Activated CD4-positive, alpha-beta T cell treated with anti-CD3 and anti-CD28 coated beads, Interleukin-10, Interleukin-2, amounts not matched to agents 100 ng/mL and 50 ng/mL, durations not matched to agents 16 hours and 8 hours (primary cell): ENCODE results near the gene SFXN3.

Source experiments
- DNase-seq: peaks from one replicate; pipeline ENCODE4 v3.0.0-alpha.2; 2020

SFXN3 gene

DNA sequence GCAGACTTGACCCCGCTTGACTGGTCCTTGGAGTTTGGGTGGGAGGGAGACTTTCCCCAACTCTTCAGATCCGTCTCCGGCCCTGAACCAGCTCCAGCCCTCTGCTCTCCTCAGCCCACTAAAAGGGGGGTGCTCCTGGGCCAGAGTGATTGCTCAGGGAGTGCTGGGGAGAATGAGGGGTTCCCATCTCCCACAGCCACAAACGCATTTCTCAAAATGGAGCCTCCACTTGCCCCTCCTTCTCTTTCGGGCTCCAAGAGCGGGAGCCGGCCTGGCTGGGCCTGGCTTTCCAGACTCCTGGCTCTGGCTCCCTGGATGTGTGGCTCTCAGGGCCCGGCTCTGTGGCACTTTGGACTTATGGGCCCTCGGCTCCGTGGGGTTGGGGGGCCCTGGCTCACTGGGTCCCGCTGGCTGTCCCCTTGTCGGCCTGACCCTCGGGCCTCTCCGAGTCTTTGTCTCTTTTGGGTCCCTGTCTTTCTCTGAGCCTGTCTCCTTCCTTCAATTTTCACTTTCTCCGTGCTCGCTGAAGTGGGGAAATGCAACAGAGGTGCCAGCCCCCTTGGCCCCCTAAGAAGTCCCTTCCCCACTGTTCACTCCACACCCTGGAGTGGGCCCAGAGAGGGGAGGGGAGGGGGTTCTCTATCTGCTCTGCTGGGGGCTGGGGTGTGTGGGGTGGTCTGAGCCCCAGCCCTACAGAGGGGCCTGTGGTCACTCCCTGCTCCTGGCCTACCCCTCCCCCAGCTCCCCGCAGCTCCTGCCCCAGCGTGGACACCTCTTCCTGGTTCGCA is 30.7 kb upstream of the SFXN3 start:
- no peak for DNase-seq

DNA sequence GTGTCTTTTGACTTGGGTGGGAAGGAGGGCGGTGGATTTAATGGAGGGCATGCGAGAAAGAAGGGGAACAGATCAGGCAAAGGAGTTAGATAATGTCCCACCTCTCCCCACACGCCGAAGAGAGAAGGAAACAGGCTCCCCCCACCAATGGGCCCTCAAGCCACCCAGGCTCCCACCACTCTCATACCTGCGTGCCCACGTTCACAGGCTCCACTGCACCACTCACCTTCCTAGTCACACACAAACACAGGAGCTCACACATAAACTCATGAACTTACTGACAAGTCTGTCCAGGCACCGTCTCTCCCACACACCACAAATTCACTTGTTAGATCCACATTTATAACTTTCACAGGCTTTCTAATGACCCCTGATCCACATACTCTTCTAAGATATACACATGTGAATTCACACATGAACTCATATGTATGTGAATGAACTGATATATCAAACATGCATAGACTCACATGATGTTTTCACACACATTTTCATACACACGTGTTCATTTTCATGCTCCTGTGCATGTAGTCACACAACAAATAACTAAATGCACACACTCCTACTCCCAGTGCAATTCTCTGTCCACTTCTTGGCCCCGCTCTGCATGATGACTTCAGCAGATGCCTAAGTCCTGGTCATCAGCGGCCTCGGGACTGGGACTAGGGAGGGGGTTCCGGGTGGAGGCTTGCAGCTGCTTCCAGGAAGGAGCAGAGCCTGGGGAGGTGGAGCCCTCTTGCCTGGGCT is 29.9 kb upstream of the SFXN3 start:
- no peak for DNase-seq

DNA sequence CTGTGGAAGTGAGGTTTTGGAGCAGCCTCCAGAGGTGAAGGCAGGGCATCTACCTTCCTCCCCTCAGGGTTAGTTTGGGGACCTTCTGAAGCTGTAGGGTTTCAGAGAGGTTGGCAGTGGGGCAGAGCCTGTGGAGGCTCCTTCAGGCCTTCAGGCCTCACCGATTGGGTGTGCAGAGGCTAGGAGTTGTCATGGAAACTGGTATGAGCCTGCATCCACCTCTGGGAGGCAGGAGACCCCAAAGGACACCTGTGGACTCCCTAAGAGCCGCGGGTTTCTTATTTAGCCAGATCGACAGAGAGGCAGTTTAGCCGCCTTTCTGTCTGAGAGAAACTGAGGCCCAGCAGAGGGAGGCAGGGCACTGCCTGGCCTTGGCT is 29.4 kb upstream of the SFXN3 start:
- no peak for DNase-seq

DNA sequence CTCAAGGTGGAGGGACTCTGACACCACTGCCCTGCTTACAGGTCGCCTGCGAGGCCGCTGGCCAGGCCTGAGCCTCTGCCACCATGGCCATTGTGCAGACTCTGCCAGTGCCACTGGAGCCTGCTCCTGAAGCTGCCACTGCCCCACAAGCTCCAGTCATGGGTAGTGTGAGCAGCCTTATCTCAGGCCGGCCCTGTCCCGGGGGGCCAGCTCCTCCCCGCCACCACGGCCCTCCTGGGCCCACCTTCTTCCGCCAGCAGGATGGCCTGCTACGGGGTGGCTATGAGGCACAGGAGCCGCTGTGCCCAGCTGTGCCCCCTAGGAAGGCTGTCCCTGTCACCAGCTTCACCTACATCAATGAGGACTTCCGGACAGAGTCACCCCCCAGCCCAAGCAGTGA is 28.6 kb upstream of the SFXN3 start:
- no peak for DNase-seq

DNA sequence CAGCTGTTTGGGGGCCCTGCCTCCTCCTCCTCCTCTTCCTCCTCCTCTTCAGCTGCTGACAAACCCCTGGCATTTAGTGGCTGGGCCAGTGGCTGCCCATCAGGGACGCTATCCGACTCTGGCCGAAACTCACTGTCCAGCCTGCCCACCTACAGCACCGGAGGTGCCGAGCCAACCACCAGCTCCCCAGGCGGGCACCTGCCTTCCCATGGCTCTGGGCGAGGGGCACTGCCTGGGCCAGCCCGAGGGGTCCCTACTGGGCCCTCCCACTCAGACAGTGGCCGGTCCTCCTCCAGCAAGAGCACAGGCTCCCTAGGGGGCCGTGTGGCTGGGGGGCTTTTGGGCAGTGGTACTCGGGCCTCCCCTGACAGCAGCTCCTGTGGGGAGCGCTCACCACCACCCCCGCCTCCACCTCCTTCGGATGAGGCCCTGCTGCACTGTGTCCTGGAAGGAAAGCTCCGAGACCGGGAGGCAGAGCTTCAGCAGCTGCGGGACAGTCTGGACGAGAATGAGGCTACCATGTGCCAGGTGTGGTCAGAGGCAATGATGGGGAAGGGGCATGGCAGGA is 27.3 kb upstream of the SFXN3 start:
- no peak for DNase-seq

DNA sequence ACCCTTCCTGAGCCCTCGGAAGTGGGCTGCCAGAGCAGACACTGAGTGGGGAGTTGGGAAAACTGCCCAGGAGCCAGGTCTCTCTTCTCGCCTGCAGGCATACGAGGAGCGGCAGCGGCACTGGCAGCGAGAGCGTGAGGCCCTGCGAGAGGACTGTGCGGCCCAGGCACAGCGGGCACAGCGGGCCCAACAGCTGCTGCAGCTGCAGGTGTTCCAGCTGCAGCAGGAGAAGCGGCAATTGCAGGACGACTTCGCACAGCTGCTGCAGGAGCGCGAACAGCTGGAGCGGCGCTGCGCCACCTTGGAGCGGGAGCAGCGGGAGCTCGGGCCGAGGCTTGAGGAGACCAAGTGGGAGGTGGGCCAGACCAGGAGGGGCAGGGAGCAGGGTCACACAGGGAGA is 25.7 kb upstream of the SFXN3 start:
- no peak for DNase-seq

DNA sequence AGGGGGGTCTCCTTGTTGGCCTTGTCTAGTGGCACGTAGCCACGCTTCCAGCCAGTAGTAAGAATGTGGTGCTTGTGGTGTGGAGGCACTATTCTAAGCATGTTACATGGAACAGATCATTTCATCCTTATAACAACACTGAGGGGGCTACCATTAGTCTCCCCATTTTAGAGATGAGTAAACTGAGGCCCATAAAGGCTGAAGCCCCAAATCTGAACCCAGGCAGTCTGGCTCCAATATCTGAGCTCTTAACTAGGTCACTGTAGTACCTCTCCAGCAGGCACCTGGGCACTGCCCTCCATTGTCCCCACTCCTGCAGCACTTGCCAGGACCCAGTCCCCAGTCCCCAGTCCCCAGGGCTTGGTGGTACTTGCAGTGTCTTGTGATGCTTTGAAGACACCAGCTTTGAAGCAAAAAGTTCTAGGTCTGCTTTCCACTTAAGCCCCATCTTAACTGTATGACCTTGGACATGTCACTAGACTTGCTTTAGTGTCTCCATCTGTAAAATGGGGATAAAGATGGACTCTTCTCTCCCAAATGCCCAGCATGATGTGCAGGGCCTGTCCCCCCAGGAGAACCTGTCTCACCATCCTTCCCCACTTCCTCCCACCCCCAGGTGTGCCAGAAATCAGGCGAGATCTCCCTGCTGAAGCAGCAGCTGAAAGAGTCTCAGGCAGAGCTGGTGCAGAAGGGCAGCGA is 25.0 kb upstream of the SFXN3 start:
- no peak for DNase-seq

DNA sequence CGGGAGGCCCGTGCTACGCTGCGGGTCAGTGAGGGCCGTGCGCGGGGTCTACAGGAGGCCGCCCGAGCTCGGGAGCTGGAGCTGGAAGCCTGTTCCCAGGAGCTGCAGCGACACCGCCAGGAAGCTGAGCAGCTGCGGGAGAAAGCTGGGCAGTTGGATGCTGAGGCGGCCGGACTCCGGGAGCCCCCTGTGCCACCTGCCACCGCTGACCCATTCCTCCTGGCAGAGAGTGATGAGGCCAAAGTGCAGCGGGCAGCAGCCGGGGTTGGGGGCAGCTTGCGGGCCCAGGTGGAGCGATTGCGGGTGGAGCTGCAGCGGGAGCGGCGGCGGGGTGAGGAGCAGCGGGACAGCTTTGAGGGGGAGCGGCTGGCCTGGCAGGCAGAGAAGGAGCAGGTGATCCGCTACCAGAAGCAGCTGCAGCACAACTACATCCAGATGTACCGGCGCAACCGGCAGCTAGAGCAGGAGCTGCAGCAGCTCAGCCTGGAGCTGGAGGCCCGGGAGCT is 24.4 kb upstream of the SFXN3 start:
- DNase-seq, result no peak

DNA sequence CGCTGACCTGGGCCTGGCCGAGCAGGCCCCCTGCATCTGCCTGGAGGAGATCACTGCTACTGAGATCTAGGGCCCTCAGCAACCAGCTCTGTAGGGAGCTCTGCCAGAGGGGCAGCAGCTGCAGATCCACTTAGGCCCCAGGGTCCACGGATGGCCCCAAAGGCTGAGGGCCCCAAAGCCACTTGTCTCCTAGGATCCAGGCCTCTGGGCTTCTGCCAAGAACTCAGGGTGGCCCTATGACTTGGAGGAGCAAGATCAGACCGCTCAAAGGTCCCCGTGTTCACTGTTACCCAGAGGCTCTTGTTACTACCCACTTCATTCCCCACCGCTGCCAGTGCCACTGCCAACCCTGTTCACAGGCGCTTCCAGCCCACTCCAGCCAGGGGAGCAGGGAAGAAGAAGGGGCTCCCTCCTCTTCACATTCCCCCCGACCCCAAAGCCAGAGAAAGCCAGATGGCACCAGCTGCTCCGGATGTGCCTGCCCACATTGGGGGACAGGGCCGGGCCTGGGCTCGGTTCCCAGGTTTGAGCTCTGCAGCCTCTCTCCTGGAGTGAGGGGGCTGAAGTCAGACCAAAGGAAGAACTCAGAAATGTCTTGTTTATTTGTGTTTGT is 23.8 kb upstream of the SFXN3 start:
- no peak for DNase-seq

DNA sequence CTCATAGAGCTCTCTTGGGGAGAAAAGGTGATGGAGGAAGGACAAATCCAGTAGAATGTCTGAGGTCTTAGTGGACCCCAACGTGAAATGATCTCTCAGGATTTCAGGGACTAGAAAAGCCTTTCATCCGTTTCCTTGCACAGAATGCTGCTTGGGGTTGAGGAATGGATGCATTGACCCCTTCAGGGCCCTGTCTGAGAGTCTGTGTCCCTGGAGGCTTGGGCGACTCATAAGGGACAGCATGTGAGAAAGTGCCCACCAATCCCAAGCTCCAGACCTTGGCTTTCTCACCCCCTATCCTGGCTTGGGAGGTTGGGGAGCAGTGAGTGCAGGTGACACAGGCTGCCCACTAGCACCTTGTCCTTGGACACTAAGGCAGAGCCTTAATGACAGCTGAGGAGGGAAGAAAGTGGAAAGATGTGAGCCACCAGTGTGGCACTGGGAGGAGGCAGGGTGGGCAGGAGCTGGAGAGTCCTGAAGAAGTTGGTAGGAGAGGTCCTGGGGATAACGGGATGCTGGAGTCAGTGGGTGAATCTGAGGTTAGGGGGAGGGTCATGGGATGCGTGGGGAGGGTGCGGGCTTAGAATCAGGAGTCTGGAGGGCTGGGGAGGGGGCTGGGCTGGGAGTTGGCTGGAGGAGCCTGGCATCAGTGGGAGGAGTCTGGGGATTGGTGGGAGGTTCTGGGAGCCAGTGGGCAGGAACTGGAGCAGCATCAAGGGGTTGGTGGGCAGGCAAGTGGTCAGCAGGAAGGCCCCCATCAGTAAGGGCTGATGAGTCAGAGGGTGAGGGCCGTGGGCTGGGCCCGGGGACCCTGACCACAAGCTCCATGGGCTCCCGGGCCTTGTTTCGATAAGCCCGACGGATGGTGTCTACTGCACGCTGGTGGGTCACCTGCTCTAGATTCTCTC is 22.9 kb upstream of the SFXN3 start:
- DNase-seq, result no peak

DNA sequence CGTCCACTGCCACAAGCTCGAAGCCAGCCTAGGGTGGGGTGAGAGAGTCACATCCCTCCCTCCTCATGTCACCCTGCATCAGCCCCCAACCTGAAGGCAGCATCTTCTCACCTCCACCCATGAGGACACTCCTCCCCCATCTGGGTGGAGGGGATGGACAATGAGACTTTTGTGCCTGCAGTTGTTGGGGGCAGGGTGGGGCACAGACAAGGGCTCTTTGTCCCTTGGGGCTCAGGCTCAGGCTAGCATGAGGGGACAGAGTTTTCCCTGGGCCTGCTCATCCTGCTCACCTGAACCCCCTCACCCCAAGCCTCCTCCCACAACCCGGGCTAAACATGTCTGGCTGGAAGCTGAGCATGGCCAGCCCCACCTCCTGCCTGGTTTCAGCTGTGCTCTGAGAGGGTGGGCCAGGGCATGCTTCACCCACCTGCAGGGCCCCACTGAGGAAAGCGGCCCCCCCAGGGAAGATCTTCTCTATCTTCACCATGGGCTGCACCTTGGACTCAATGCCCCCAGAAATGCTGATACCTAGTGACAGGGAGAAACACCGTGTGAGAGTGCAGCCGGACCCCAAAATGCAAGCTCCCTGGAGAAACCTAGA is 22.1 kb upstream of the SFXN3 start:
- no peak for DNase-seq

DNA sequence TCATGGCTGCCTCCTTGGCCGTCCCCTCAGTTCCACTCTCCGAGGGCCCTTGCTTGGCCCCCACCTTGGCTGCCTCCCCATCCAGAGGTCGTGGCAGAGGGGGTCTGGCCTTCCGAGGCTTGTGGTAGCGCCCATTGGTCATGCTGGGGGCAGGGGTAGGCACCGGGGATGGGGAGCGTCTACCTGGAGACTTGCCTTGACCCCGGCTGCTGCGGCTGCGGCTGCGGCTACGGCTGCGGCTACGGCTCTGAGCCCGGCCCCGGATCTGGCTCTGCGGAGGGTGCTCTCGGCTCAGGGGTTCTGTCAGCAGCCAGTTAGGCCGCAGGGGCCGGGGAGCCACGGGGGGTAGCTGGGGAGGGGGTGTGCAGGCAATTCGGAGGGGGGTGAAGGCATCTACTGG is 20.7 kb upstream of the SFXN3 start:
- DNase-seq, result no peak

DNA sequence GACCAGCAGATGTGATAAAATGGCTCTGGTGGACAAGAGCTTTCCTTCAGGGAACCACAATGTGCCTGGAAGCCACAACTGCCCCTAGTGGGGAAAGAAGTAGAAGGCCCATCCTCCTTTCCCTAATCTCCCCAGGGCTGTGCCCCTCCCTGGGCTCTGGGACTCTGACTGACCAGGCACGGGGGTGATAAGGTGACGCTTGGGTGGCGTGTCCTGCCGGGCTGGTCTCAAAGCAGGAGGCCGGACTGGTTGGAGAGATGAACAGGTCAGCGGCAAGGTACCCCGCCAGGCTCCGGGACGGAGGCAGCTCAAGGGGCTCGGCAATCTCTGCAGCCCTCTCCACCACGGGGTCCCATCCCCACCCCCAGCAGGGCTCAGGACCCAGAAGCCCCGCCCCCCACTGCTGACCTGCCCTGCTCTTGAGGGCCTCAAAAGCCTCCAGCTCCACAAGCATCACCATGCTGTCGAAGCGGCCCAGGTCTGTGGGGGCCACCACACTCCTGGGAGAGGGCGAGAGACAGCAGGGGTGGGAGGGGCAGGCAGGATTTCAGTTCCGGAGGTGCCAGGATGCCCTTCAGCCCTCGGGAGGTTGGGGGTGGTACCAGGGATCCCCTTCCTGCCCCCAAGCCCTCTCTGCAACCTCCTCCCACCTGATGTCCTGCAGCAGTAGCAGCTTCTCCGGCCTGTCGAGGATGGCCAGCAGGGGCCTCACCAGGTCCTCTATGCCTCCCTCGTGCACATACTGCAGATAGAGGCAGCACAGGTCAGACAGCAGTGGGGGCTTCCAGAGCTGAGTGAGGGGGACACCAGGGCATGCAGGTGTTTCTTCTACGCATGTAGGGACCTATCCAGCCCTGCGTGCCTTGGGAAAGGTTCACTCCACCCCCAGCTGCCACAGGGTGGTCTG is 19.3 kb upstream of the SFXN3 start:
- no peak for DNase-seq

DNA sequence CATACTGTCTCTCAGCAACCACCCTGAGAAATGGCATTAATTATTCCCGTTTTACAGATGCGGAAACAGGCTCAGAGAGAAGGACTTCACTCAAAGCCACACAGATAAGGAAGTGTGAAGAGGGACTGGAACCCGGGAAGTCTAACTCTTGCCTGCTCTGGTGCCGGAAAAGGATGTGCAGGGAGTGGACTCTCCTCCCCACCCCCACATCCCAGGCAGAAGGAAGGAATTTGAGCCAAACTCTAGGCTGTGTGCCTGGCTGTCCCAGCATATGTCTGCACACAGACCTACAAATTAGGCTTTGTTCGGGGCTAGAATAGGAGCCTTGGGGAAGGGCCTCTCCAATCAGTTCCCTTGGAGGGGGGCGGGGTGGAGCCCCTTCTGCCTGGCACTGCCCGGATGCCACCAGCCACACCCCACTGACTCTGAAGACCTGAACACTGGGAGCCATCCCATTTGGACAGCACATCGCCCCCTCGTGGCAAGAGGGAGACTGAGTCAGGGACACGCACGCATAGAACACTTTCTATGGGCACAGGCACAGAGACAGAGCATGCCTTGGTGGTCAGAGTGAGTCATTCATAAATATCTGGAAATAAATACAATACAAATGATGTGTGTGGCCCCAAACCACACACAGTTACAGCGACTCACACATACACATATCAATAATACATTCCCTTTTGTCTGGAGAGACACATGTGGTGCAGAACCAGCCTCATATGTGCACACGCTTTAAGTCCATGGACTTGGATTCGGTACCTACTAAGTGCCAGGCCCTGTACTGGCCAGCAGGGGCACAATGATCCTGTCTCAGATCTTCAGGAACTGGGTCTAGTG is 18.3 kb upstream of the SFXN3 start:
- peak; percentile 90 for DNase-seq

DNA sequence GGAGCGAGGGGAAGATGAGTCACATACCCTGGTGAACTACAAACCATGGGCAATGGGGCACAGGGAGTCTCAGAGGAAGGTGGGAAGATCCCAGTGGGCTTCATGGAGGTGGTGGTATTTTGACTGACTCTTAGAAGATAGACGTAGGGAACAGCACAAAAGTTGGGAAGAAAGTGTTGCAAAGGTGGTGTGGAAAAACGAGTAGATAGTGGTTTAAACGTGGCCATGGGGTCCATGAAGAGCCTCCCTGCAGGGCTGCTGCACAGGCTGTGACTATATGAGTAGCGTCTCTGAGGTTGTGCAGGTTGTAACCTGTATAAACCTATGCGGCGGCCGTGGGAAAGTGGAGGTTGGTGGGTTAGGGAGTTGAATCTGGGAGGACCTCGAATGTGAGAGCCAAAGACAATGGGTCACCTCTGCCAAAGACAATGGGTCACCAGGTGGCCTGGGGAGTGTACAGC is 17.6 kb upstream of the SFXN3 start:
- no peak for DNase-seq

DNA sequence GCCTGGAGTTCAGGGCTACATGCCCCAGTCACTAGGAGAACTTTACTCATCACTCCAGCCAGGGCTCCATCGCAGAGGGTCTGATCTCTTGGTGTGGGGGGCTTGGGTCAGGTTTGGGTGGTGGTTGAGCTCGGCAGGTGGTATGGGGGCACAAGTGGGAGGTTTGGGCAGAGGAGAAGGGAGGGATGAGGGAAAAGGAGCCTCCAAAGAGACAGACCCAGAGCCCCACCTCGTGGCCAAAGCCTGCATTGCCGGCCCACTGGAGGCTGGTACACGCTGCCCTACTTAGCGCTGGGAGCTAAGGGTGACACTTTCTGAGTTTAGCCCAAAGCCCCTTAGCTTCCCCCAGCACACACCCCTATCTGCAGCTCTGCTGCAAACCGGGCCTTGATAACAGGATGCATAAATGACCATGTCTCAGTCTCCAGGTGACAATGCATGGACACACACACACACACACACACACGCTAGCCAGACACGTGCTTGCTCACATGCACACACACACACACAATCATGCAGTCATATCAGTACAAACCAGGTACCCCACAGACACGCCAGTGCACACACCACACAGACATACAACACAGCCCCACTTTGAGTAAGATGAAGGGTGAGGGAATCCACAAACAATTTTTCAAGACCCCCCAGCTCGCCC is 16.7 kb upstream of the SFXN3 start:
- DNase-seq, result peak; percentile 78

DNA sequence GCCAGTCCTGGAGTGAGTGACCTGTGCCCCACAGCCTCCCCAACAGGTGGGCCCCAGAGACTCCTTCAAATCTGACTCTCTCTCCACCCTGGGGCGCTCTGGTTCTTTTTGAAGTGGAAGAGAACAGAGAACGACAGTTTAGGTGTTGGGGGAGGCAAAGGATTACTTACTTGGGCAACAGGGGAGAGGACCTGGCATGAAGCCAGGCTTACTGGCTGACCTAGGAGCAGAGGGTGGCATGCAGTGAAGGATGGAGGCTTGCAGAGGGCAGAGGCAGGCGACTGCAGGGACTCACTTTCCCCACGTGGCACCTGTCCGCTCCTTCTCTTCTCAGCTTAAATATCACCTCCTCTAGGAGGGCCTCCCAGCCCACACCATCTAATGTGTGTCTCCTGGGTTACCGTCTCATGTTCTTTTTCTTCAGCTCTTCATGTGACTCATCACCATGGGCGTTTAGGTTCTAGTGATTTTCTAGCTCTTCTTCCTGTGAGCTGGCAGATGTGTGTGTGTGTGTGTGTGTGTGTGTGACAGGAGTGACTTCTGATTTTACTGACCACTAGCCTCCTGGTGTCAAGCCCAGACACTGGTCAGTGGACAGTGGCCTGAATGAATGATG is 16.0 kb upstream of the SFXN3 start:
- peak; percentile 54 for DNase-seq

DNA sequence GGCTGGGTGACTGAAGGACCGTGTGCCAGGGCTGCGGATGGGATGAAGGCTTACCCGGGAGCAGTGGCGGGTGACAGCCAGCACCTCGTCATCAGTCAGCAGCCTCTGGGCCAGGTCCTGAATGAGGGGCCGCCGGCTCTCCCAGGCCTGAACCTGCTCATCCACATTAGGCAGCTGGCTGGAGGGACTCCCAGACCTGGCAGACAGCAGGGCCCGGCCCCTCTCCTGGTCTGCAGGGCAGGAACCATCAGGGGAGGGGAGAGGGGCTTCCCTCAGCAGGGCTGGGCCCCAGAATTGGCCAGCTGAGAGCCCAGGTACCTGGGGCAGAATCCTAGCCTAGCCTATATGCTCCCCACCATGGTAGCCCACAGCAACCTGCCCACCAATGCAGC is 15.5 kb upstream of the SFXN3 start:
- no peak for DNase-seq
